ENCODE data around the gene ELK1.
A peak's percentile ranks its signal among the peaks of the same experiment; 100 is the strongest.
"Not testable (repeated sequence)": the region's sequence is repeated elsewhere in the genome, so short reads cannot be mapped to it uniquely, and the experiment has no call there.

The ELK1 gene, protein sequence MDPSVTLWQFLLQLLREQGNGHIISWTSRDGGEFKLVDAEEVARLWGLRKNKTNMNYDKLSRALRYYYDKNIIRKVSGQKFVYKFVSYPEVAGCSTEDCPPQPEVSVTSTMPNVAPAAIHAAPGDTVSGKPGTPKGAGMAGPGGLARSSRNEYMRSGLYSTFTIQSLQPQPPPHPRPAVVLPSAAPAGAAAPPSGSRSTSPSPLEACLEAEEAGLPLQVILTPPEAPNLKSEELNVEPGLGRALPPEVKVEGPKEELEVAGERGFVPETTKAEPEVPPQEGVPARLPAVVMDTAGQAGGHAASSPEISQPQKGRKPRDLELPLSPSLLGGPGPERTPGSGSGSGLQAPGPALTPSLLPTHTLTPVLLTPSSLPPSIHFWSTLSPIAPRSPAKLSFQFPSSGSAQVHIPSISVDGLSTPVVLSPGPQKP

DNA sequence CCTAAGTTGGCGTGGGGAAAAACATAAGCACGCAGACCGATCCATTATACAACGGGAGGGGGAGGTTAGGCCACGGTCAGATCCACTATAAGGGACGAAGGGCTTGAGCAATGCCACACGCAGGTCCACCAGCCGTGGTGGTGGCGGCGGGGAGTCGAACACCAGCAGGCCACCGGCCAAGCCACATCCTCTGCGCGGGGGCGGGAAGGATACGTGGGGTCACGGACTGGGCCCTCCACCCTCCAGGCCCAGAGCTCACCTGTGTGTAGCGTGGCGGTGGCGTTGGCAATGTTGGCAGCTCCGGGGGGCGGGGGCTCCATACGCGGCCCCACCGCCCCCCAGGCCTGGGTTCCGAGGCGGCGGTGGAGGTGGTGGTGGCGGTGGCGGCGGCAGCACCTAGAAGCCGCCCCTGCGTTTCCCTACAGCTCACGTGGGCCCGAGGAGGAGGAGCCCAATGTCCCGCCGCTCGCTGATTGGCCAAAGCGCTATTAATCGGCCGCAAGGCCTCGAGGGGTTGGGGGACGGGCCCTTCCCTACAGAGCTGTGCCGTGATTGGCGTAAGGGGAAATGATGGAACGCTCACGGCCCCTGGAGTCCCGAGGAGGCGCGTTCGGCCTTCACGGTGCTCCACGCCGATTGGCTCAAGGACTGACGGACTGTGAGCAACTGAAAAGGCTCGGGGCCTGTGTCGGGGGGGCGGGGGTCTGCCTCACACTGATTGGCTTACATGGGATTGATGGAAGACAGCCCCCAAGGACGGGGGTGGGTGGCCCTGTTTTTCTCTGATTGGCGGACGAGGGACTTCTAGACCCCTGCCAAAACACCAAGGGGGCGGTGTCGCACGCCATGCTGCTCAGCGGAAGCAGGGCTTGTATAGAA is at the start of gene ELK1:
ELK1 (minus strand) TSS at position 400 of the 879 bp plus-strand sequence. CDS start 9,122 bp downstream, outside the sequence.
- peak within 1 kb of the TSS; percentile 66 for H3K4me3 ChIP-seq (ENCODE audit: low read depth, low read length)
- in situ Hi-C loops (cut with HindIII; ENCODE audit: low sequenced_read_pairs), result no loop called here
- DNase-seq (ENCODE audit: low read depth), result peak; percentile 93
- TF ChIP-seq, protein P1, sequence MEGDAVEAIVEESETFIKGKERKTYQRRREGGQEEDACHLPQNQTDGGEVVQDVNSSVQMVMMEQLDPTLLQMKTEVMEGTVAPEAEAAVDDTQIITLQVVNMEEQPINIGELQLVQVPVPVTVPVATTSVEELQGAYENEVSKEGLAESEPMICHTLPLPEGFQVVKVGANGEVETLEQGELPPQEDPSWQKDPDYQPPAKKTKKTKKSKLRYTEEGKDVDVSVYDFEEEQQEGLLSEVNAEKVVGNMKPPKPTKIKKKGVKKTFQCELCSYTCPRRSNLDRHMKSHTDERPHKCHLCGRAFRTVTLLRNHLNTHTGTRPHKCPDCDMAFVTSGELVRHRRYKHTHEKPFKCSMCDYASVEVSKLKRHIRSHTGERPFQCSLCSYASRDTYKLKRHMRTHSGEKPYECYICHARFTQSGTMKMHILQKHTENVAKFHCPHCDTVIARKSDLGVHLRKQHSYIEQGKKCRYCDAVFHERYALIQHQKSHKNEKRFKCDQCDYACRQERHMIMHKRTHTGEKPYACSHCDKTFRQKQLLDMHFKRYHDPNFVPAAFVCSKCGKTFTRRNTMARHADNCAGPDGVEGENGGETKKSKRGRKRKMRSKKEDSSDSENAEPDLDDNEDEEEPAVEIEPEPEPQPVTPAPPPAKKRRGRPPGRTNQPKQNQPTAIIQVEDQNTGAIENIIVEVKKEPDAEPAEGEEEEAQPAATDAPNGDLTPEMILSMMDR (IDR thresholded peaks at IDR 0.05; ENCODE audit: low read depth, low read length, missing control alignments), result no peak

- TF ChIP-seq, protein P1 (IDR thresholded peaks at IDR 0.05; ENCODE audit: low read depth, low read length, missing control alignments), result no peak
- no peak for DNase-seq (ENCODE audit: low read depth)
- no peak overlapping the region for H3K4me3 ChIP-seq (ENCODE audit: low read depth, low read length)
- in situ Hi-C loops (cut with HindIII; ENCODE audit: low sequenced_read_pairs), result no loop called here
These were observed 46.8 kb upstream of the ELK1 start for GRCh38 chrX:47697181-47697580.

- no peak for DNase-seq (ENCODE audit: low read depth)
- H3K4me3 ChIP-seq (ENCODE audit: low read depth, low read length), result no peak overlapping the region
- TF ChIP-seq, protein P1 (IDR thresholded peaks at IDR 0.05; ENCODE audit: low read depth, low read length, missing control alignments), result no peak
- in situ Hi-C loops (cut with HindIII; ENCODE audit: low sequenced_read_pairs), result no loop called here
These were observed 39.8 kb upstream of the ELK1 start for GRCh38 chrX:47690175-47690574.

- in situ Hi-C loops (cut with HindIII; ENCODE audit: low sequenced_read_pairs), result no loop called here
- H3K4me3 ChIP-seq (ENCODE audit: low read depth, low read length), result no peak overlapping the region
- TF ChIP-seq, protein P1 (IDR thresholded peaks at IDR 0.05; ENCODE audit: low read depth, low read length, missing control alignments), result no peak
- no peak for DNase-seq (ENCODE audit: low read depth)
These were observed 36.9 kb upstream of the ELK1 start for GRCh38 chrX:47687263-47687662.

- no peak for DNase-seq (ENCODE audit: low read depth)
- no peak overlapping the region for H3K4me3 ChIP-seq (ENCODE audit: low read depth, low read length)
- in situ Hi-C loops (cut with HindIII; ENCODE audit: low sequenced_read_pairs), result no loop called here
- TF ChIP-seq, protein P1 (IDR thresholded peaks at IDR 0.05; ENCODE audit: low read depth, low read length, missing control alignments), result no peak
These were observed 33.5 kb upstream of the ELK1 start for GRCh38 chrX:47683829-47684205.

DNA sequence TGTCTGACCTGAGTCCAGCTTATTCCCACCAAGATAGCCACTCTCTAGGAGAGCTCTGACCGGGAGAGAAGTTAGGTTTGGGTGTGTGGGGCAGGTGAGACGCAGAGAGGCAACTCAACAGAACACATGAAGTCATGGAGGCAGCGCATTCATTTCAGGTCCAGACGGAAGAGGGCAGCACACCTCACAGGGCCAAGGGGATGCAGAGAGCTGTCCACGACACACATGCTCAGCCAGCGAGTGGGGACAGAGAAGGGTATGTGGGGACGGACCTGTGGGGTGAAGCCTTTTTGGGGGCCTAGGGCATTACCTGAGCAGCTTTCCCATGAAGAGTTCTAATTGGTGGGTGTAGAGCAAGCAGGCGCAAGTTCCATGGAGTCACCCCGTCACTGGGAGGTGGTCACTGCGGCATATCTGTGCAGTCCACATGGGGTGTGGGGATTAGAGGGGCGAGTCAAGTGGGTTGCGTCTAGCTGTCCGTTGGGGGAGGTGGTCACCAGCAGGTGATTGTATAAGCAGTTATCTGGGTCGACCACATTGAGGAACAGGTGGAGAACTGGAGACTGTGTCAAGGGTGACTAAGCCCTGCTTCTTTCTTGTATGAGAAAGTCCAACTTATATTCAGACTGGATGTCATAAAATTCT is 32.9 kb upstream of the ELK1 start:
- in situ Hi-C loops (cut with HindIII; ENCODE audit: low sequenced_read_pairs), result no loop called here
- no peak overlapping the region for H3K4me3 ChIP-seq (ENCODE audit: low read depth, low read length)
- no peak for DNase-seq (ENCODE audit: low read depth)
- TF ChIP-seq, protein P1 (IDR thresholded peaks at IDR 0.05; ENCODE audit: low read depth, low read length, missing control alignments), result no peak

DNA sequence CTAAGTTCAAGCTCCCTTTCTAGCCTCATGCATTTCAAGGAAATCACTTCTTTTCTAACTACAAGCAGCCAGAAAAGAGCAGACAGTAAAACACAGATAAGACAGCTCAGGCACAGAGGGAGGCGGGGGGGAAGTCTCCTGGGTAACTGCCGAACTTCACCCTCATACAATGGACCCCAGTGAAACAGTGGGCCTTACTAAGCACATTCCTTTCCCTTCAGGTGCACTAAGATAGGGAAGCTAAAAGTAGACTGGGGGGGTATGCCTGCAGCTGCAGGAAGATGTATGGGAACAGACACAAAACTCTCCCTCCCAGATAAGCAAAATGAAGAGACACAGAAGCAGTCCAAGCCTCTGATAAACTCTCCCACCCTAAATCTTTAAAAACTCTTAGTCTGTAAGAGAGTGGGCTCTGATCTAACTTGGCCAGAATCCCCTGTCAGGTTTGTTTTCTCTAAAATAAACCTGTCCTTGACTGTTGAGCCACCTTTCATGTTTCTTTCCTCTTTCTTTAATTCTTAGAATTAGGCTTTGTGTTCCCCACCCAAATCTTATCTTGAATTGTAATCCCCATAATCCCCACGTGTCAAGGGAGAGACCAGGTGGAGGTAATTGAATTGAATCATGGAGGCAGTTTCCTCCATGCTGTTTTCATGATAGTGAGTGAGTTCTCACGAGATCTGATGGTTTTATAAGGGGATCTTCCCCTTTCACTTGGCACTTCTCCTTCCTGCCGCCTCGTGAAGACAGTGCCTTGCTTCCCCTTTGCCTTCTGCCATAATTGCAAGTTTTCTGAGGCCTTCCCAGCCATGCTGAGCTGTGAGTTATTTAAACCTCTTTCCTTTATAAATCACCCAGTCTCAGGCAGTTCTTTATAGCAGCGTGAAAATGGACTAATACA is 25.8 kb upstream of the ELK1 start:
- in situ Hi-C loops (cut with HindIII; ENCODE audit: low sequenced_read_pairs); H3K4me3 ChIP-seq (ENCODE audit: low read depth, low read length); DNase-seq (ENCODE audit: low read depth): not testable (repeated sequence)
